OCI-LY7 (cell line): ENCODE measurements around the gene ZNF285. TPM values are rescaled to one million over a fixed set of nuclear protein-coding genes. Genes with fewer than 3 reads are reported as not detected.
"Not testable (repeated sequence)": the region's sequence is repeated elsewhere in the genome, so short reads cannot be mapped to it uniquely, and the experiment has no call there.

Source experiments
- BruUV-seq: library from RNA; stranded (reverse); fragments of 400-500 nt; replicated peaks from 2 replicates; lab custom pipeline; 2021; lab: Mats Ljungman, UMichigan
- CTCF ChIA-PET: fragments of 300-600 bp; sonication (Branson Sonifier 250); formaldehyde crosslinking; loops from one replicate; lab custom pipeline; 2022; ENCODE audit warnings: antibody characterized with exemption; ENCODE audit not compliant: unreplicated experiment; lab: Charles Lee
- POLR2A ChIA-PET: fragments of 300-600 bp; sonication (Branson Sonifier 250); formaldehyde crosslinking; loops from one replicate; lab custom pipeline; 2022; ENCODE audit warnings: antibody characterized with exemption; lab: Charles Lee
- DNase-seq: peaks from one replicate; pipeline ENCODE4 v3.0.0-alpha.2; 2015; ENCODE audit warnings: low spot score
- H2AFZ ChIP-seq: fragments of 200-600 bp; sonication (generic), shearing (Covaris generic); 2 replicates; pipeline ENCODE4 v1.6.1; 2014; ENCODE audit warnings: mild to moderate bottlenecking, antibody characterized with exemption, low read length, moderate library complexity
- H3K27ac ChIP-seq: fragments of 200-600 bp; sonication (generic); 2 replicates; pipeline ENCODE4 v1.5.1; 2014; ENCODE audit warnings: mixed run types, low read depth, mild to moderate bottlenecking, moderate library complexity, low read length, inconsistent platforms; ENCODE audit not compliant: poor library complexity, severe bottlenecking
- H3K36me3 ChIP-seq: fragments of 200-600 bp; sonication (generic); 2 replicates; pipeline ENCODE4 v1.6.1; 2014; ENCODE audit warnings: mild to moderate bottlenecking, antibody characterized with exemption, low read length, moderate library complexity, mixed read lengths; ENCODE audit not compliant: insufficient read depth
- H3K4me1 ChIP-seq: fragments of 200-600 bp; sonication (generic); 2 replicates; pipeline ENCODE4 v1.5.1; 2014; ENCODE audit warnings: mild to moderate bottlenecking, low read length; ENCODE audit not compliant: insufficient read depth, poor library complexity, severe bottlenecking
- H3K4me2 ChIP-seq: fragments of 200-600 bp; sonication (generic); 2 replicates; pipeline ENCODE4 v1.6.1; 2014; ENCODE audit warnings: mild to moderate bottlenecking, low read length
- H3K4me3 ChIP-seq: fragments of 200-600 bp; sonication (generic); 2 replicates; pipeline ENCODE4 v1.5.1; 2014; ENCODE audit warnings: mild to moderate bottlenecking, low read depth, low read length; ENCODE audit not compliant: poor library complexity, severe bottlenecking
- H3K79me2 ChIP-seq: fragments of 200-600 bp; sonication (generic); 2 replicates; pipeline ENCODE4 v1.6.1; 2016; ENCODE audit warnings: low read depth, mild to moderate bottlenecking, low read length, moderate library complexity, mixed read lengths; ENCODE audit not compliant: insufficient read depth
- H3K9me2 ChIP-seq: fragments of 200-600 bp; sonication (generic); 2 replicates; pipeline ENCODE4 v1.6.1; 2016; ENCODE audit warnings: mild to moderate bottlenecking, low read length, mixed read lengths; ENCODE audit not compliant: insufficient read depth
- H3K9me3 ChIP-seq: fragments of 200-600 bp; sonication (generic); 2 replicates; pipeline ENCODE4 v1.6.1; 2014; ENCODE audit warnings: mild to moderate bottlenecking, mixed run types, low read length, mixed read lengths
- H4K20me1 ChIP-seq: fragments of 200-600 bp; sonication (generic); 2 replicates; pipeline ENCODE4 v1.6.1; 2014; ENCODE audit warnings: mild to moderate bottlenecking, antibody characterized with exemption, low read length, moderate library complexity, mixed read lengths; ENCODE audit not compliant: insufficient read depth
- EZH2phosphoT487 ChIP-seq: fragments of 200-600 bp; sonication (generic); IDR thresholded peaks from 2 replicates; pipeline ENCODE4 v1.6.1; 2018; ENCODE audit warnings: low read depth, borderline replicate concordance, mild to moderate bottlenecking, mixed run types, antibody characterized with exemption, low read length, moderate library complexity, mixed read lengths
- intact Hi-C: fragments of 100-400 bp; cut with micrococcal nuclease; formaldehyde crosslinking; loops from one replicate; pipeline ENCODE4 v1.10.0; 2022; ENCODE audit not compliant: unreplicated experiment
- total RNA-seq, 2 experiments: library from RNA; depleted of rRNA in 1 of 2; stranded (reverse); fragments of >200 nt in 1 of 2; shearing (Covaris generic) in 1 of 2; gene quantifications; 2 replicates each; pipeline ENCODE4 v1.2.3, GENCODE V29; 2014 to 2022
- TF ChIP-seq, protein P1 (sequence below): fragments of 200-600 bp; sonication (generic); conservative IDR thresholded peaks from 2 replicates; pipeline ENCODE4 v1.5.1; 2014; ENCODE audit warnings: mild to moderate bottlenecking, antibody characterized with exemption, low read length, moderate library complexity, mixed read lengths

ZNF285 gene
- total RNA-seq, 2 experiments from 2014 or later = not detected

DNA sequence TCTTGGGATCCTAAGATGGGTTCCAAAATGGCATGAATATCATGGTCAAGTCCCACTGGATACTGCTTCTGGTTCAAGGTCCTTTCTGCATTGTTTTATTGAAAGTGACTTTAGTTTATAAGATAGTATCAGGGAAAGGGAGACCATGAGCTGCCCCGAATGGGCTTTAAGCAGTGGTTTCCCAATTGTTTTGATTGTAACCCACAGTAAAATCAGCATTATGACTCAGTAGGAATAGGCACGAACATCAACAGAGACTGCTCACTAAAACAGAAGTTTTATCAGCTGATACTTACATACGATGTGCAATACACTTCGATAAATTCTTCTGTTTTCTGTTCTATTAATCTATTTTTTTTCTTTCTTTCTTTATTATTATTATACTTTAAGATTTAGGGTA lies 12.1 kb downstream of the ZNF285 start:
- POLR2A ChIA-PET, H3K4me1 ChIP-seq, H3K9me2 ChIP-seq, H3K79me2 ChIP-seq, intact Hi-C loops, H3K27ac ChIP-seq, CTCF ChIA-PET, H3K9me3 ChIP-seq, BruUV-seq, H2AFZ ChIP-seq, H4K20me1 ChIP-seq, H3K4me2 ChIP-seq, DNase-seq, H3K36me3 ChIP-seq, H3K4me3 ChIP-seq: not testable (repeated sequence)

DNA sequence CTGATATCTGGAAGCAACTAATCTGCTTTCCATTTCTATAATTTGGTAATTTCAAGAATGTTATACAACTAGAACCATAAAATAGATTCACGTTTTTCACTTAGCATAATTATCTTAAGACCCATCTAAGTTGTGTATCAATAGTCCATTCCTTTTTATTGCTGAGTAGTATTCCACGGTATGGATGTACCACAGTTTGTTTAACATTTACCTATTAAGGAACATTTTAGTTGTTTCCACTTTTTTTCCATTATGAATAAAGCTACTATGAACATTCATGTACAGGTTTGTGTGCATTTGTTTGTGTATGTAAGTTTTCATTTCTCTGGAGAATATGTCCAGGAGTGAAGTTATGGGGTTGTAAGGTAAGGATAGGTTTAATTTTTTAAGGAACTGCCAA lies 26.6 kb downstream of the ZNF285 start:
- Histone ChIP-seq H3K36me3 (no peaks in the 10 kb centered on the region), H3K79me2 (no peaks in the 10 kb centered on the region), H2AFZ (no peak overlapping the region), H3K4me1 (no peaks in the 10 kb centered on the region), H3K9me2 (0 out of 2 replicates have a peak, but pooled peaks cover 4% of the 10 kb centered on the region), H3K9me3 (peaks cover 4% of the 10 kb centered on the region; the same call in 1 of the 2 replicates), H3K4me3 (no peak overlapping the region), H4K20me1 (no peaks in the 10 kb centered on the region), H3K4me2 (no peak overlapping the region), H3K27ac (no peak overlapping the region)
- intact Hi-C loops = no loop called here
- ChIA-PET CTCF (no interaction called here), POLR2A (no interaction called here)
- TF ChIP-seq EZH2phosphoT487 = no peak
- TF ChIP-seq, protein P1, sequence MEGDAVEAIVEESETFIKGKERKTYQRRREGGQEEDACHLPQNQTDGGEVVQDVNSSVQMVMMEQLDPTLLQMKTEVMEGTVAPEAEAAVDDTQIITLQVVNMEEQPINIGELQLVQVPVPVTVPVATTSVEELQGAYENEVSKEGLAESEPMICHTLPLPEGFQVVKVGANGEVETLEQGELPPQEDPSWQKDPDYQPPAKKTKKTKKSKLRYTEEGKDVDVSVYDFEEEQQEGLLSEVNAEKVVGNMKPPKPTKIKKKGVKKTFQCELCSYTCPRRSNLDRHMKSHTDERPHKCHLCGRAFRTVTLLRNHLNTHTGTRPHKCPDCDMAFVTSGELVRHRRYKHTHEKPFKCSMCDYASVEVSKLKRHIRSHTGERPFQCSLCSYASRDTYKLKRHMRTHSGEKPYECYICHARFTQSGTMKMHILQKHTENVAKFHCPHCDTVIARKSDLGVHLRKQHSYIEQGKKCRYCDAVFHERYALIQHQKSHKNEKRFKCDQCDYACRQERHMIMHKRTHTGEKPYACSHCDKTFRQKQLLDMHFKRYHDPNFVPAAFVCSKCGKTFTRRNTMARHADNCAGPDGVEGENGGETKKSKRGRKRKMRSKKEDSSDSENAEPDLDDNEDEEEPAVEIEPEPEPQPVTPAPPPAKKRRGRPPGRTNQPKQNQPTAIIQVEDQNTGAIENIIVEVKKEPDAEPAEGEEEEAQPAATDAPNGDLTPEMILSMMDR = no peak
- no peak for DNase-seq
- BruUV-seq = no TSS peak

DNA sequence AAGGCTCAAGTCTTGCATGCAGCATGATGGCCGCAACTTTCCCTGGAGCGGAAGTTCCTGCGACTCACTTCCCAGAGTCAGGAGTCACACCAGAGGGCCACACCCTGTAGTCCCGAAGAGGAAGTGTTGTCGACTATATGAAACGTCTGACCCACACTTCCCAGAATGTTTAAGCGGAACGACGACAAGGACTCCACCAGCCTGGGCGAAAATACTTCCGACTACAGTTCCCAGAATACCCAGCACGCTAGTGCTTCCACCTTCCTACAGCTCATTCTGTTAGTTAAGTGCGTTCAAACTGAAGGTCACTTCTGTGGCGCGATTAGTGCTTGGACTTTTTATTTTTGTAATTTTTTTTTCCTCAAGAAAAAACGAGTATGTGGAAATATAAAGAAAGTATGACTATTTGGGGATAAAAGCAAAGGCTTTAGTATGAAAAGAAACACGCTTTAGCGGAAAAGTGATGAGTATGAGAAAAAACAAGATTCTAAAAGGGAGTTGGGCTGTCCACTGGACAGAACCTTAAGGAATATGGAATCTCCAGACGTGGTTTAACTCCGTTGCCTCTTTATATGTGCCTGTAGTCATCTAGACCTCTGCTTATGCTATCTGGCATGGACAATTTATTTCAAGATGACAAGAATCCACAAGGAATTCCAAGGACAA lies 29.5 kb downstream of the ZNF285 start:
- H3K4me2 ChIP-seq = no peak overlapping the region
- no peaks in the 10 kb centered on the region for H3K9me3 ChIP-seq
- intact Hi-C loops = no loop called here
- no peak overlapping the region for H3K4me3 ChIP-seq
- no peaks in the 10 kb centered on the region for H3K79me2 ChIP-seq
- no peaks in the 10 kb centered on the region for H3K36me3 ChIP-seq
- BruUV-seq = no TSS peak
- POLR2A ChIA-PET = no interaction called here
- TF ChIP-seq EZH2phosphoT487 = no peak
- TF ChIP-seq, protein P1 = no peak
- H4K20me1 ChIP-seq = no peaks in the 10 kb centered on the region
- 0 out of 2 replicates have a peak, but pooled peaks cover 4% of the 10 kb centered on the region for H3K9me2 ChIP-seq
- CTCF ChIA-PET = no interaction called here
- DNase-seq = no peak
- H3K27ac ChIP-seq = no peak overlapping the region
- H2AFZ ChIP-seq = no peak overlapping the region
- H3K4me1 ChIP-seq = no peaks in the 10 kb centered on the region
